GM19468 (cell line): ENCODE data around the gene ATRNL1.
"Not testable (repeated sequence)": the region's sequence is repeated elsewhere in the genome, so short reads cannot be mapped to it uniquely, and the experiment has no call there.

Experiments used
- ATAC-seq: cut with Tn5 transposase; IDR thresholded peaks from one replicate; pipeline ENCODE4 v1.9.1; 2021; ENCODE audit warnings: mild to moderate bottlenecking, moderate library complexity, moderate number of reproducible peaks; ENCODE audit not compliant: unreplicated experiment; ENCODE audit errors: extremely low read depth

Gene ATRNL1

GRCh38 chr10:115207276-115207675 is 114.1 kb downstream of the ATRNL1 start:
- not testable (repeated sequence) for ATAC-seq

GRCh38 chr10:115209133-115209532 is 116.0 kb downstream of the ATRNL1 start:
- ATAC-seq: no peak

GRCh38 chr10:115214829-115215228 is 121.7 kb downstream of the ATRNL1 start:
- ATAC-seq: no peak

GRCh38 chr10:115219203-115219602 is 126.0 kb downstream of the ATRNL1 start:
- no peak for ATAC-seq

DNA sequence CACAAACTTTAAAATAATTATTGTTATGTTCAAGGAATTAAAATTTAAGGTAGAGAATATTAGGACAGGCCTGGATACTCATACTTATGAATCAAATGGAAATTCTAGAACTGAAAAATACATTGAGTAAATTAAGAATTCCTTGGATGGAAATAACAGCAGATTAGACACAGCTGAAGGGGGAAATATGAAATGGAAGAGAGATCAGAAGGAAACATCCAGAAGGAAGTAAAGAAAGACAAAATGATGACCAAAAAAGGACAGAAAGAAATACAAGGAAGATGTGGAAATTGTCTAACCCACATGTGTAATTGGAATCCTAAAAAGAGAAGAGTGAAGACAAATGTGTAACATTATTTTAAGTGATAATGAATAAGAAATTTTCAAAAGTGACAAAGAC is 128.9 kb downstream of the ATRNL1 start:
- no peak for ATAC-seq

DNA sequence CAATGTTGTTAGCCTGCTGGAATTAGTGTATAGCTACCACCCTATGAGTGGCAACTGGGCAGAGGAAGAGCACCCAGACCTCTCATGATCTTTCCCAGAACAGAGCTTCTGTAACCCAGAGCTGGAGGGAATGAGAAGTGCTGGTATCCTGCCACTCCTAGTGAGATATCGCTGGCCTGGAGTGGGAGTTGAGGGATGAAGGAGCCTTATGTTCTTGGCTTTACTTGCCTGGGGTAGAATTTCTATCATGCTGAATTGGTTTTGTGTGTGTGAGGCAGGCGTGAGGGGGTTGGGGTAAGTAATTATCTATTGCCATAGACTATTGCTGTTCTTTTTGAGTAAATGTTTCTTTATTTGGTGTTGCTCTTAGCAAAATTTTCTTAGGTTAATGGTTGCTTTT is 146.6 kb downstream of the ATRNL1 start:
- ATAC-seq: no peak

GRCh38 chr10:115250784-115251183 is 157.6 kb downstream of the ATRNL1 start:
- no peak for ATAC-seq

DNA sequence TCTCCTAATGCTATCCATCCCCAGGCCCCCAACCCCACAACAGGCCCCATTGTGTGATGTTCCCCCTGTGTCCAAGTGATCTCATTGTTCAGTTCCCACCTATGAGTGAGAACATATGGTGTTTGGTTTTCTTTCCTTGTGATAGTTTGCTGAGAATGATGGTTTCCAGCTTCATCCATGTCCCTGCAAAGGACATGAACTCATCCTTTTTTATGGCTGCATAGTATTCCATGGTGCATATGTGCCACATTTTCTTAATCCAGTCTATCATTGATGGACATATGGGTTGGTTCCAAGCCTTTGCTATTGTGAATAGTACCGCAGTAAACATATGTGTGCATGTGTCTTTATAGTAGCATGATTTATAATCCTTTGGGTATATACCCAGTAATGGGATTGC is 160.6 kb downstream of the ATRNL1 start:
- not testable (repeated sequence) for ATAC-seq

GRCh38 chr10:115272482-115272881 is 179.3 kb downstream of the ATRNL1 start:
- no peak for ATAC-seq

GRCh38 chr10:115278294-115278693 is 185.1 kb downstream of the ATRNL1 start:
- ATAC-seq: no peak

DNA sequence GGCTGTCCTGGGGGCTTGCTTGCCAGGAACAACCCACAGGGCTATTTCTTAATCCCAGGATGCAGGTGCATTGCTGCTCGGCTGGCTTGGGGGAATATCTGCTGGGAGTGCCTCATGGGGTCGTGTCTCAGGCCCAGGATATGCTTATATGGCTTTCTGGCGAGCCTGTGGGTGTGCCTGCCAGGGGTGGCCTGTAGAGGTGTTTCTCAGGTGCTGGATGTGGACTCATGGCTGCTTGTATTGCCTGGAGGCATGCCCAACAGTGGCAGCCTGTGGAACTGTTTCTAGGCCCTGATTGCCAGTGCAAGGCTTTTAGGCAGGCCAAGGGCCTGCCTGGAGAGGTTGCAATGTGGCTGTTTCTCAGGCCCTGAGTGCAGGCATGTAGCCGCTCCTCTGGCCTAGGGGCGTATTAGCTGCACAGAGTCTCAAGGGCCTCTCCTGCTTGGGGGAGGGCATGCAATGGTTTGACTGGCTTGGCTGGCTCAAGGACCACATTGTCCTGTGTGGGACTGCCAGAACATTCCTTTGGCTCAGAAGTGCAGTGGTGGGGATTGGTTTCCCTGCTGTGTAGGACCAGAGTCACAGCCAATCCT is 202.1 kb downstream of the ATRNL1 start:
- no peak for ATAC-seq

DNA sequence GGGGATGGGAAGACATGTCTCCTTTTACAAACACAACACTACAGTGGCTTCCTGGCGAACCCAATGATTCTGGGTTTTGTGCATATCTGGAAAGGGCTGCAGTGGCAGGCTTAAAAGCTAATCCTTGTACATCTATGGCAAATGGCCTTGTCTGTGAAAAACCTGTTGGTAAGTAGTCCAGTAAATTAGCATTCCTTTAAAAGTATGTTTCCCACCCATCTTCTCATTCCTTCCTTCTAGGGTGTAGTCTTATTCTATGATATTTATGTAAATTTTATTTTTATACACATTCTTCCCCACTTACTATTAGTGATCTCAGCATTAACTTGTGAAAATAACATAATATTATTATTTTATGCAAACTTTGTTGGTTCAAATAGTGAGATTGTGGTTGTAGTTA is 206.9 kb downstream of the ATRNL1 start:
- ATAC-seq: no peak

- ATAC-seq: not testable (repeated sequence)
Measured at GRCh38 chr10:115319669-115320068, 226.5 kb downstream of the ATRNL1 start.

DNA sequence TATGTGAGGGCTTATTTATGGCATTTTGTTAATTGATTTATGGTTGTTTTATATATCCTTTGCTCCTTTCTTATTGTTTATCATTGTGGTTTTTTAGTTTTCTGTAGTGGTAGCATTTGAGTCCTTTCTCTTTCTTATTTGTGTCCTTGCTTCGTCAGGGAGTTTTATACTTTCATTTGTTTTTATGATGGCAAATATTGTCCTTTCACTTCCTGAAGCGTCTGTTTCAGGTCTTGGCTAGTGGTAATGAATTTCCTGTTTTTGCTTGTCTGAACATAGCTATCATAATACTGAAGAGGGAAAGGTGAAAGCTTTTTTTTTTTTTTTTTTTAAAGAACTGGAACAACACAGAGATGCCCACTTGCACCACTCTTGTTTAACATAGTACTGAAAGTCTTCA is 228.2 kb downstream of the ATRNL1 start:
- no peak for ATAC-seq

DNA sequence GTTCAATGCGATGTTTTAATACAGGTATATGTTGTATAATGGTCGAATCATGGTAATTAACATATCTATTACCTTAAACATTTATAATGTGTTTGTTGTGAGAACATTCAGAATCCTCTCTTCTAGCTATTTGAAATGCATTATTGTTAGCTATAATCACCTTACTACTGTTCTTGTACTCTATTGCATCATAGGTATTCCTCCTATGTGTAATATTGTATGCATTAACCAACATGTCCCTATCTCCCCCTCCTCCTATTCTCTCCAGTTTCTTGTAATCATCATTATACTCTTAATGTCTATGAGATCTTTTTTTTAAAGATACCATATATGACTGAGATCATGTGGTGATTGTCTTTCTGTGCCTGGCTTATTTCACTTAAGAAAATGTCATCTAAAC is 235.2 kb downstream of the ATRNL1 start:
- ATAC-seq: no peak

DNA sequence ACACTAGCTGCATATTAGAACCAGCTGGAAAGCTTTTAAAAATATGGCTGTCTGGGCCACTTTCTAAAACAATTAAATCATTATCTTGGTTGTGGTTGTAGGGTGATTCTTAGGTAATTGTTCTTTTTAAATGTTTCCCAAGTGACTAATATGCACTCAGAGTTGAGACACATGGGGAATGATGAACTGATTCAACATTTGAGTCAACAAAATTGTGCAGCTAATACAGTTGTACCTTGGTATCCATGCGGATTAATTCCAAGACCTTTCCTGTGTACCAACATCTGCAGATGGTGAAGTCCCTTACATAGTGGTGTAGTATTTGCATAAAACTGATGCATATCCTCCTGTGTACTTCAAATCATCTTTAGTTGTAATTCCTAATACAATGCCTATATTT is 242.2 kb downstream of the ATRNL1 start:
- ATAC-seq: no peak

- peak; percentile 68 for ATAC-seq
Measured at GRCh38 chr10:115355162-115355760, 262.1 kb downstream of the ATRNL1 start.

DNA sequence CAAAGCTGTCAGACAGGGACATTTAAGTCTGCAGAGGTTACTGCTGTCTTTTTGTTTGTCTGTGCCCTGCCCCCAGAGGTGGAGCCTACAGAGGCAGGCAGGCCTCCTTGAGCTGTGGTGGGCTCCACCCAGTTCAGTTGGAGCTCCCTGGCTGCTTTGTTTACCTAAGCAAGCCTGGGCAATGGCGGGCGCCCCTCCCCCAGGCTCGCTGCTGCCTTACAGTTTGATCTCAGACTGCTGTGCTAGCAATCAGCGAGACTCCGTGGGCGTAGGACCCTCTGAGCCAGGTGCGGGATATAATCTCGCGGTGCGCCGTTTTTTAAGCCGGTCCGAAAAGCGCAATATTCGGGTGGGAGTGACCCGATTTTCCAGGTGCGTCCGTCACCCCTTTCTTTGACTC is 274.8 kb downstream of the ATRNL1 start:
- not testable (repeated sequence) for ATAC-seq

GRCh38 chr10:115379064-115379463 is 285.9 kb downstream of the ATRNL1 start:
- no peak for ATAC-seq

DNA sequence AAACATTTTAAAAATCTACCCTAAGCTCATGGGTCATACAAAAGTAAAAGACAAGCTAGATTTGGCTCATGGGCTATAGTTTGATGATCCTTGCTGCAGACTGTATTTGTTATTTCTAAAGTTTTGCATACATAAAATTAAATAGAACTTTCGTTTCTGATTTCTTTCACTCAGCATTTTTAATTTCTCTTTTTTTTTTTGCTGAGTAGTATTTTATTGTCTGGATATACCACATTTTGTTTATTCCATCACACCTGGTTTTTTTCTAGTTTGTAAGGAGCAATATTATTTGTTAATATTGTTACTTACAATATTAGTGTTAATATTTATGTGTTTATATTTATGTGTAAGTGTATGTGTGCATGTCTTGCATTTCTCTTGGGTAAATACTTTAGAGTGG is 291.5 kb downstream of the ATRNL1 start:
- ATAC-seq: no peak

DNA sequence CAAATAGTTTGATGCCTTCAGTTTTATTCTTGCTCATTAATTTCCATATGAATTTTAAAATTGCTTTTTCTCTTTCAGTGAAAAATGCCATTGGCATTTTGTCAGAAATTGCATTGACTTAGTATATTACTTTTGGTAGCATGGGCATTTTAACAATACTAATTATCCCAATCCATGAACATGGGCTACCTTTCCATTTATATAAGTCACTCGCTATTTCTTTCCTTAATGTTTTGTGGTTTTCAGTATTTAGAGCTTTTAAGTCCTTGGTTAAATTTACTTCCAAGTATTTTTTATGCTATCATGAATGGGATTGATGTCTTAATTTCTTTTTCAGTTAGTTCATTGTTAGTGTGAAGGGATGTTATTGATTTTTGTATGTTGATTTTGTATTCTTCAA is 297.4 kb downstream of the ATRNL1 start:
- ATAC-seq: no peak

DNA sequence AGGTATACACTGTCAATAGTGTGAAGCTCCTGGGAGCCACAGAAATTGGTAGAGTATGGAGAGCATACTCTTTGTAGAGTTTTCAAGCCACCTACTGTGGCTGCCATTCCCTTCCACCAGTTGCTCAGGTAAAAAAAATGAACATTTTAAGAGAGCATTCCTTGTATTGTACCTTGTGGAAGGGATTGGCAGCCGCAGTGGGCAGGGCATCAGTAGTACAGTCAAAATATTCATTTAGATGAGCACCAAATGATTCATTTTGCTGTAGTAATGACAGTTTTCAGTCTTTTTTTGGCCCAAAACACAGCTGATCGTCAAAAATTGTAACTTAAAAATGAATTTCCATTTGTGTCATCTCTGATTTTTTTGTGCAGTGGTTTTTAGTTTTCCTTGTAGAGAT is 304.9 kb downstream of the ATRNL1 start:
- no peak for ATAC-seq
